Heart left ventricle (tissue), 13 donors: Measurements from ENCODE around the gene VMP1.

Experiments
- CTCF ChIP-seq, 12 donors: fragments of 200-600 bp; sonication (generic) in 4 of 12; IDR thresholded peaks; one replicate each; pipeline versions ENCODE4 v1.5.0 to v1.8.0; 2018 to 2022; ENCODE audit warnings: antibody characterized with exemption in 12 of 12, mild to moderate bottlenecking in 5 of 12
- POLR2A ChIP-seq, 2 donors: fragments of 450-650 bp; IDR thresholded peaks; one replicate each; pipeline ENCODE4 v1.6.1; 2017; ENCODE audit warnings: antibody characterized with exemption in 2 of 2, mild to moderate bottlenecking in 2 of 2, moderate library complexity in 2 of 2
- donor health status: ischemic (EF 13 %, LVEDD 7.1; RV severe dilation, severe dysfunction).
- donor health status: DM: no; HTN: yes; CAD: no.
- donor health status: DM: no; HTN: no; CAD: no.
- donor health status: ischemic (EF 25% LVEDD 6.9; RV normal size, moderate dysfunction).
- donor health status: ischemic (EF 25% LVEDD 5.7; RV mildly dilated, moderate dysfunction).
- donor health status: ischemic (EF 35%, LVEDD 5.7; RV mildly dilated, moderate dysfunction).
- donor health status: nonischemic (EF 11% LVEDD 7.7; RV severe dilation, severe dysfunction).
- donor health status: DM: yes; HTN: yes; CAD: no.
- donor health status: PGD.
- donor health status: ischemic (EF 29% LVEDD 5.4; RV normal size, mild dysfunction).
- donor health status: nonischemic (EF 23%, LVEDD 6.1; RV moderate dilation, normal function).

GRCh38 chr17:59678918-59679317 is 28.5 kb upstream of the VMP1 start:
- TF ChIP-seq POLR2A (IDR thresholded peaks at IDR 0.05) (no peak), CTCF (IDR thresholded peaks at IDR 0.05) (no peak)
